Eye (tissue), 1 donor: ENCODE measurements around the gene ATP13A3.
A peak's percentile ranks its signal among the peaks of the same experiment; 100 is the strongest.
"Not testable (repeated sequence)": the region's sequence is repeated elsewhere in the genome, so short reads cannot be mapped to it uniquely, and the experiment has no call there.

Experiments
- DNase-seq: peaks from one replicate; pipeline ENCODE4 v3.0.0-alpha.2; 2015

The ATP13A3 gene

GRCh38 chr3:194486540-194487288, at the start of gene ATP13A3:
ATP13A3 (minus strand) TSS chr3:194487002; CDS start chr3:194462190, 24,812 bp downstream.
- peak; percentile 97 for DNase-seq

- not testable (repeated sequence) for DNase-seq
Observed at GRCh38 chr3:194535199-194535598, 48.4 kb upstream of the ATP13A3 start.

GRCh38 chr3:194534243-194534642, 47.4 kb upstream of the ATP13A3 start:
- DNase-seq, result no peak

- DNase-seq, result no peak
Observed at GRCh38 chr3:194532591-194532990, 45.8 kb upstream of the ATP13A3 start.

GRCh38 chr3:194527726-194528125, 40.9 kb upstream of the ATP13A3 start:
- no peak for DNase-seq

GRCh38 chr3:194526164-194526563, 39.4 kb upstream of the ATP13A3 start:
- no peak for DNase-seq

- DNase-seq, result no peak
Observed at GRCh38 chr3:194522579-194523046, 35.8 kb upstream of the ATP13A3 start.

GRCh38 chr3:194521510-194522260, 34.9 kb upstream of the ATP13A3 start:
- DNase-seq, result no peak

- DNase-seq, result not testable (repeated sequence)
Observed at GRCh38 chr3:194520682-194521162, 33.9 kb upstream of the ATP13A3 start.

GRCh38 chr3:194520201-194520600, 33.4 kb upstream of the ATP13A3 start:
- not testable (repeated sequence) for DNase-seq

- DNase-seq, result no peak
Observed at GRCh38 chr3:194518652-194519051, 31.9 kb upstream of the ATP13A3 start.

GRCh38 chr3:194517333-194517732, 30.5 kb upstream of the ATP13A3 start:
- DNase-seq, result no peak

- no peak for DNase-seq
Observed at GRCh38 chr3:194514626-194515025, 27.8 kb upstream of the ATP13A3 start.

- peak; percentile 45 for DNase-seq
Observed at GRCh38 chr3:194512895-194513601, 26.2 kb upstream of the ATP13A3 start.

GRCh38 chr3:194508491-194509453, 22.0 kb upstream of the ATP13A3 start:
- no peak for DNase-seq

- DNase-seq, result no peak
Observed at GRCh38 chr3:194507571-194507970, 20.8 kb upstream of the ATP13A3 start.

- DNase-seq, result no peak
Observed at GRCh38 chr3:194505791-194506415, 19.1 kb upstream of the ATP13A3 start.

GRCh38 chr3:194504861-194505260, 18.1 kb upstream of the ATP13A3 start:
- no peak for DNase-seq

GRCh38 chr3:194504146-194504545, 17.3 kb upstream of the ATP13A3 start:
- no peak for DNase-seq

GRCh38 chr3:194503081-194503531, 16.3 kb upstream of the ATP13A3 start:
- no peak for DNase-seq

GRCh38 chr3:194500198-194500597, 13.4 kb upstream of the ATP13A3 start:
- DNase-seq, result no peak
